Measurements from ENCODE around the gene MARCO.

DNA sequence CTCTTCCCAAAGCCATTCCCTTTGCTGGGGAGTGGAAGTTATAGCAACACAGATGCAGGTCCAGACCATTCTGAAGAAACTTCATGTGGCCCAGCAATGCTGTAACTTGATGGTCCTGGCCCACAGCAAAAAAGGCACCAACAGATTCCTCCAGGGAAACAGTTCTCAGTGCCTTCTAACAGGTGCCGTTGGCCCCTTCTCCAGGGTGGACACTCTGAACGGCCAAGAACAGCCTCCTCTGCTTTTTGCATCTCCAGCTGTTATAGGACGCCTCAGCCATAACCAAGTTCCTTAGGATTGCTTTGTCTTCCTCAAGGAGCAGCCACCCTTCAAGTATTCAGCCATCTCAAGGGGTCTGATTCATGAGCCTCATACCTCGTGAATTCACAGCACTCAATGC lies 38.0 kb downstream of the MARCO start:
- TF ChIP-seq EP300 (conservative IDR thresholded peaks at IDR 0.05; ENCODE audit: poor library complexity, severe bottlenecking) = no peak
- TF ChIP-seq EZH2 (IDR thresholded peaks at IDR 0.05; ENCODE audit: borderline replicate concordance, insufficient read depth, low read length, poor library complexity, severe bottlenecking) = no peak
- TF ChIP-seq POLR2AphosphoS5 (IDR thresholded peaks at IDR 0.05) = no peak
- no peak for TF ChIP-seq MXI1 (conservative IDR thresholded peaks at IDR 0.05; ENCODE audit: poor library complexity, severe bottlenecking)
- no peak for TF ChIP-seq REST (IDR thresholded peaks at IDR 0.05; ENCODE audit: borderline replicate concordance)
- TF ChIP-seq, protein P1, sequence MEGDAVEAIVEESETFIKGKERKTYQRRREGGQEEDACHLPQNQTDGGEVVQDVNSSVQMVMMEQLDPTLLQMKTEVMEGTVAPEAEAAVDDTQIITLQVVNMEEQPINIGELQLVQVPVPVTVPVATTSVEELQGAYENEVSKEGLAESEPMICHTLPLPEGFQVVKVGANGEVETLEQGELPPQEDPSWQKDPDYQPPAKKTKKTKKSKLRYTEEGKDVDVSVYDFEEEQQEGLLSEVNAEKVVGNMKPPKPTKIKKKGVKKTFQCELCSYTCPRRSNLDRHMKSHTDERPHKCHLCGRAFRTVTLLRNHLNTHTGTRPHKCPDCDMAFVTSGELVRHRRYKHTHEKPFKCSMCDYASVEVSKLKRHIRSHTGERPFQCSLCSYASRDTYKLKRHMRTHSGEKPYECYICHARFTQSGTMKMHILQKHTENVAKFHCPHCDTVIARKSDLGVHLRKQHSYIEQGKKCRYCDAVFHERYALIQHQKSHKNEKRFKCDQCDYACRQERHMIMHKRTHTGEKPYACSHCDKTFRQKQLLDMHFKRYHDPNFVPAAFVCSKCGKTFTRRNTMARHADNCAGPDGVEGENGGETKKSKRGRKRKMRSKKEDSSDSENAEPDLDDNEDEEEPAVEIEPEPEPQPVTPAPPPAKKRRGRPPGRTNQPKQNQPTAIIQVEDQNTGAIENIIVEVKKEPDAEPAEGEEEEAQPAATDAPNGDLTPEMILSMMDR (IDR thresholded peaks at IDR 0.05; ENCODE audit: poor library complexity, severe bottlenecking) = no peak

Measured in neural cell (in vitro differentiated cells).